Spleen (tissue), 3 donors: ENCODE data around the gene HGF.

Experiments
- POLR2A ChIP-seq, 3 donors: fragments of 450-650 bp; IDR thresholded peaks; one replicate each; pipeline ENCODE4 v1.5.1; 2017; ENCODE audit warnings: antibody characterized with exemption in 3 of 3, mild to moderate bottlenecking in 1 of 3
- POLR2AphosphoS5 ChIP-seq, 3 donors: sonication (generic); formaldehyde crosslinking; IDR thresholded peaks; one replicate each; pipeline ENCODE4 v1.5.1; 2017; ENCODE audit warnings: antibody characterized with exemption in 3 of 3

DNA sequence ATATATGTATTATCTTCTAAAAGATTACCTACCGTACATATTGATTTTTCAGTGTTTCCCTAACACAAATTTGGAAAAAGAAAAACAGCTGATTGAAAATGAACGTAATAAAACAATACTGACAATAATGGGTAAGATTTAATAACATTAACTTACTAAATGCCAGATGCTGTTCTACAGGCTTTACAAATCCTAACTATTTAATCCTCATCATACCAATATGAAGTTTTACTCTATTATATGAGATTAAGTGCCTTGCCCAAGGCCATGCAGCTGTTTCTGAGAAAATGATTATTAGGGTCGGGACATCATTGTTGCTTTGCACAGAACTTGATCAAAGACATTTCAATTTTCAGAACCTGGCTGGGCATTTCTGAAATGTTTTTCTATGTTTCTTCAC, 104.6 kb downstream of the HGF start:
- TF ChIP-seq POLR2A (IDR thresholded peaks at IDR 0.05) (no peak), POLR2AphosphoS5 (IDR thresholded peaks at IDR 0.05) (no peak)
